Activated naive CD8-positive, alpha-beta T cell treated with anti-CD3 and anti-CD28 coated beads for 36 hours (primary cell): ENCODE data around the gene ZC3H18. TPM values are rescaled to one million over a fixed set of nuclear protein-coding genes. Genes with fewer than 3 reads are reported as not detected.

Experiments used
- DNase-seq: peaks from one replicate; pipeline ENCODE4 v3.0.0; 2021
- H3K27ac Mint-ChIP-seq: one replicate; pipeline ENCODE4 v1.8.0; 2022; ENCODE audit warnings: mild to moderate bottlenecking, moderate library complexity, mixed read lengths
- H3K27me3 Mint-ChIP-seq: one replicate; pipeline ENCODE4 v1.8.0; 2022; ENCODE audit warnings: mild to moderate bottlenecking, mixed read lengths
- H3K36me3 Mint-ChIP-seq: one replicate; pipeline ENCODE4 v1.8.0; 2021; ENCODE audit warnings: mild to moderate bottlenecking, mixed read lengths
- H3K4me1 Mint-ChIP-seq: one replicate; pipeline ENCODE4 v1.8.0; 2021; ENCODE audit warnings: mixed read lengths
- H3K4me3 Mint-ChIP-seq: one replicate; pipeline ENCODE4 v1.8.0; 2022; ENCODE audit warnings: mild to moderate bottlenecking, moderate library complexity, mixed read lengths
- H3K9me3 Mint-ChIP-seq: one replicate; pipeline ENCODE4 v1.8.0; 2022; ENCODE audit warnings: mixed read lengths
- total RNA-seq, 2 experiments: library from RNA; stranded (reverse); gene quantifications; one replicate each; pipeline ENCODE4 v1.2.3, GENCODE V29; 2021

Gene ZC3H18
- total RNA-seq, 2 experiments from 2014 or later, result 84.3 to 86.8 TPM

- H3K27me3 Mint-ChIP-seq, result no peaks in the 10 kb centered on the region
- H3K9me3 Mint-ChIP-seq, result no peaks in the 10 kb centered on the region
- no peaks in the 10 kb centered on the region for H3K36me3 Mint-ChIP-seq
- peaks cover 10% of the 10 kb centered on the region for H3K4me1 Mint-ChIP-seq
- H3K4me3 Mint-ChIP-seq, result no peak overlapping the region
- H3K27ac Mint-ChIP-seq, result no peak overlapping the region
- DNase-seq, result no peak
These were observed 106.5 kb downstream of the ZC3H18 start for GRCh38 chr16:88676502-88677242.

- Mint-ChIP-seq H3K27me3 (no peaks in the 10 kb centered on the region), H3K4me1 (peaks cover 19% of the 10 kb centered on the region), H3K9me3 (no peaks in the 10 kb centered on the region), H3K36me3 (no peaks in the 10 kb centered on the region), H3K27ac (no peak overlapping the region), H3K4me3 (no peak overlapping the region)
- DNase-seq, result no peak
These were observed 107.5 kb downstream of the ZC3H18 start for GRCh38 chr16:88677721-88678120.

GRCh38 chr16:88678224-88678979 lies 108.2 kb downstream of the ZC3H18 start:
- Mint-ChIP-seq H3K4me3 (no peak overlapping the region), H3K4me1 (peaks cover 21% of the 10 kb centered on the region), H3K9me3 (no peaks in the 10 kb centered on the region), H3K27ac (no peak overlapping the region), H3K36me3 (no peaks in the 10 kb centered on the region), H3K27me3 (no peaks in the 10 kb centered on the region)
- DNase-seq, result no peak

GRCh38 chr16:88680554-88681083 lies 110.4 kb downstream of the ZC3H18 start:
- no peak for DNase-seq
- no peaks in the 10 kb centered on the region for H3K27me3 Mint-ChIP-seq
- peak overlapping the region; percentile 40 for H3K4me3 Mint-ChIP-seq
- H3K9me3 Mint-ChIP-seq, result no peaks in the 10 kb centered on the region
- H3K4me1 Mint-ChIP-seq, result peaks cover 33% of the 10 kb centered on the region
- no peak overlapping the region for H3K27ac Mint-ChIP-seq
- no peaks in the 10 kb centered on the region for H3K36me3 Mint-ChIP-seq

GRCh38 chr16:88681084-88681680 lies 111.0 kb downstream of the ZC3H18 start:
- Mint-ChIP-seq H3K36me3 (no peaks in the 10 kb centered on the region), H3K27me3 (no peaks in the 10 kb centered on the region), H3K27ac (peak overlapping the region; percentile 94), H3K9me3 (no peaks in the 10 kb centered on the region), H3K4me3 (peak overlapping the region; percentile 62), H3K4me1 (peaks cover 33% of the 10 kb centered on the region)
- DNase-seq, result peak; percentile 69

Other genes with a start within 250 kb of the ZC3H18 start
- 1 to 10 TPM; 1.2 to 1.3 TPM for gene ZNF469, start 187.4 kb upstream of the ZC3H18 start, total RNA-seq
- gene ZFPM1, start 117.1 kb upstream of the ZC3H18 start, total RNA-seq, result 1 to 10 TPM; 6.7 to 6.9 TPM
- gene IL17C, start 68.2 kb downstream of the ZC3H18 start, total RNA-seq, result not detected
- 100 to 1,000 TPM; 197 to 204 TPM for gene CYBA, start 80.7 kb downstream of the ZC3H18 start, total RNA-seq
- 10 to 100 TPM; 53.3 to 56.6 TPM for gene MVD, start 92.7 kb downstream of the ZC3H18 start, total RNA-seq
- gene SNAI3, start 116.1 kb downstream of the ZC3H18 start, total RNA-seq, result 1 to 10 TPM; 2.0 to 2.2 TPM
- 10 to 100 TPM; 58.7 to 59.0 TPM for gene RNF166, start 136.0 kb downstream of the ZC3H18 start, total RNA-seq
- gene CTU2, start 136.1 kb downstream of the ZC3H18 start, total RNA-seq, result 10 to 100 TPM; 59.7 to 62.7 TPM
- 10 to 100 TPM; 86.7 to 87.0 TPM for gene PIEZO1, start 214.8 kb downstream of the ZC3H18 start, total RNA-seq
- gene CDT1, start 233.4 kb downstream of the ZC3H18 start, total RNA-seq, result 100 to 1,000 TPM; 156 to 158 TPM
- gene APRT, start 241.5 kb downstream of the ZC3H18 start, total RNA-seq, result 100 to 1,000 TPM; 241 to 272 TPM